Aorta (tissue), 5 donors: ENCODE measurements around the gene ELMOD1. TPM values are rescaled to one million over a fixed set of nuclear protein-coding genes. Genes with fewer than 3 reads are reported as not detected.

Experiments used
- ATAC-seq: fragments of 200-7000 bp; cut with Tn5 transposase; one replicate; pipeline ENCODE4 v1.9.1; 2022; ENCODE audit warnings: moderate library complexity; ENCODE audit not compliant: low FRiP score
- DNase-seq, 2 donors: peaks; one replicate each; pipeline ENCODE4 v3.0.0-alpha.2; 2020
- H3K27ac ChIP-seq, 2 donors: one replicate each; pipeline ENCODE4 v1.5.1; 2013; ENCODE audit warnings: low read length in 2 of 2, mild to moderate bottlenecking in 2 of 2, moderate library complexity in 2 of 2, control low read depth in 1 of 2, inconsistent platforms in 1 of 2, low read depth in 1 of 2
- H3K27me3 ChIP-seq, 2 donors: one replicate each; pipeline ENCODE4 v1.6.1; 2013; ENCODE audit warnings: control low read depth in 1 of 2, low read length in 1 of 2, mild to moderate bottlenecking in 1 of 2, moderate library complexity in 1 of 2; ENCODE audit not compliant: insufficient read depth in 2 of 2, control insufficient read depth in 1 of 2
- H3K36me3 ChIP-seq, 2 donors: one replicate each; pipeline ENCODE4 v1.6.1; 2013; ENCODE audit warnings: control low read depth in 1 of 2, low read length in 1 of 2, mild to moderate bottlenecking in 1 of 2; ENCODE audit not compliant: insufficient read depth in 2 of 2, control insufficient read depth in 1 of 2
- H3K4me1 ChIP-seq, 2 donors: one replicate each; pipeline ENCODE4 v1.6.1; 2013; ENCODE audit warnings: low read length in 2 of 2, control low read depth in 1 of 2, mild to moderate bottlenecking in 1 of 2, moderate library complexity in 1 of 2; ENCODE audit not compliant: insufficient read depth in 2 of 2, control insufficient read depth in 1 of 2
- H3K4me3 ChIP-seq, 2 donors: one replicate each; pipeline ENCODE4 v1.5.1; 2013; ENCODE audit warnings: low read length in 2 of 2, control low read depth in 1 of 2, mild to moderate bottlenecking in 1 of 2
- H3K9me3 ChIP-seq: one replicate; pipeline ENCODE4 v1.6.1; 2013; ENCODE audit warnings: mild to moderate bottlenecking, low read length; ENCODE audit not compliant: control insufficient read depth
- WGBS, 2 donors: extraction: QIAGEN DNeasy Blood & Tissue Kit; methylation state at CpG; one replicate each; pipeline ENCODE4 v1.1.7; 2013; 5-methylcytosine and 5-hydroxymethylcytosine counted together
- intact Hi-C, 2 donors: fragments of 100-400 bp; cut with DNase I; formaldehyde crosslinking; loops; one replicate each; pipeline versions ENCODE4 v1.14.2 to v1.15.0; 2022
- polyA plus RNA-seq, 2 donors: library from polyadenylated mRNA; stranded (reverse); fragments of 200-250 nt; gene quantifications; one replicate each; pipeline ENCODE4 v1.2.3, GENCODE V29; 2013
- total RNA-seq, 2 donors: library from RNA; stranded (reverse); fragmentation: NEBNext Ultra II Directional; extraction: Animal tissue kit (Norgen Biotek cat#: 25700); gene quantifications; one replicate each; pipeline ENCODE4 v1.2.1, GENCODE V29; 2021
- donor health status: healthy with polysubstance abuse.
- donor health status: Bipolar disorder and iron deficiency.
- donor health status: DM: no; HTN: no; CAD: no.
- donor health status: DM: no; HTN: no; CAD: no.
- donor health status: DM: yes; HTN: yes; CAD: no.

The ELMOD1 gene
- total and polyA plus RNA-seq, 4 donors = 0.32 to 0.33 TPM; not detected in 2

- intact Hi-C loops = no loop called here
- peaks cover 0 to 3% of the 10 kb centered on the region in 2 donors for H3K4me1 ChIP-seq
- ATAC-seq (no peak), DNase-seq (no peak)
- H3K27ac ChIP-seq = no peak overlapping the region
- no peaks in the 10 kb centered on the region for H3K9me3 ChIP-seq
- H3K27me3 ChIP-seq = no peaks in the 10 kb centered on the region
- H3K4me3 ChIP-seq = no peak overlapping the region
- WGBS, 2 donors = 59 to 69% methylated on average over 5 of the region's 5 CpGs
- no peaks in the 10 kb centered on the region for H3K36me3 ChIP-seq
Measured at GRCh38 chr11:107592813-107593212, 1.9 kb downstream of the ELMOD1 start.

- H3K27me3 ChIP-seq = no peaks in the 10 kb centered on the region
- H3K4me1 ChIP-seq = peaks cover 0 to 3% of the 10 kb centered on the region in 2 donors
- no peaks in the 10 kb centered on the region for H3K36me3 ChIP-seq
- no peak for ATAC-seq
- DNase-seq = no peak
- H3K9me3 ChIP-seq = no peaks in the 10 kb centered on the region
- H3K4me3 ChIP-seq = no peak overlapping the region
- no peak overlapping the region for H3K27ac ChIP-seq
- 54 to 67% methylated on average over 4 of the region's 4 CpGs for WGBS, 2 donors
- intact Hi-C loops = no loop called here
Measured at GRCh38 chr11:107593951-107594350, 3.0 kb downstream of the ELMOD1 start.

GRCh38 chr11:107594736-107595135 is 3.8 kb downstream of the ELMOD1 start:
- no peaks in the 10 kb centered on the region for H3K36me3 ChIP-seq
- H3K9me3 ChIP-seq = no peaks in the 10 kb centered on the region
- WGBS, 2 donors = 85% methylated on average over 2 of the region's 2 CpGs
- ATAC-seq (no peak), DNase-seq (no peak)
- no peaks in the 10 kb centered on the region for H3K27me3 ChIP-seq
- peaks cover 0 to 3% of the 10 kb centered on the region in 2 donors for H3K4me1 ChIP-seq
- no peak overlapping the region for H3K4me3 ChIP-seq
- intact Hi-C loops = no loop called here
- no peak overlapping the region for H3K27ac ChIP-seq

DNA sequence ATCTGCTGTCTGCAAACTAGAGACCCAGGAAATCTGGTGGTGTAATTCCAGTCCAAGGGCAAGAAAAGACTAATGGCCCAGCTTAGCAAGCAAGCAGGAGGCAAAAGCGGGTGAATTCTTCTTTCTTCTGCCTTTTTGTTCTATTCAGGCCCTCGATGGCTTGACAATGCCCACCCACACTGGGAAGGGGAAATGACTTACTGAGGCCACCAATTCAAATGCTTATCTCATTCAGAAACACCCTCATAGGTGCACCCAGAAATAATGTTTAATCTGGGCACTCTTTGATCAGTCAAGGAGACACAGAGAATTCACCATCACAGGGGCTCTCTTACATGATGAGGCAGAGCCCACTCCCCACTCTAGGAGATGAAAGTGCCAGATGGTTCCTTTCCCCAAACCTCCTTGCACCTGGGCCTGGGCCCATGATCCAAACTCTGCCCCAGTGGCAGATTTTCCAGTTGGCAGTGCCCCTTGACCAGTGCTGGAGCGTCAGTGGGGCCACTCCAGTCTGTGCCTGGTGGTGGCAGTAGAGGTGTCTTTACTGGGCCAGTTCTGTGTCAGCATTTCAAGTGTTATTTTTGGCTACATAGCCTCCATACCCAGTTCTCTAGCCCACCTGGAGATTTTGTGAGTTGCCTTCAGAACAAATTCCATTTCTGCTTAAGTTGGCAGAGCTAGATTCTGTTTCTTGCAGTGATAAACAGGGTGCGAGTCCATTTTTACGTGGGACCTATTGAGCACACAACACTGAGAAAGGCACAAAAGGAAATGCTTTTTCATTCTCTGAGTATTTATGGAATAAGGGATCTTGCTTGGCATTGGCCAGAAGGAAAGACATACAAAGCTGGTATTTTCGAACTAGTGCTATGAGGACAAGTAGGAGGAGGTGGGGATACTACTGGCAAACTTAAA is 7.5 kb downstream of the ELMOD1 start:
- H3K36me3 ChIP-seq = no peaks in the 10 kb centered on the region
- no peaks in the 10 kb centered on the region for H3K9me3 ChIP-seq
- no peak overlapping the region for H3K4me3 ChIP-seq
- H3K27me3 ChIP-seq = no peaks in the 10 kb centered on the region
- intact Hi-C loops = no loop called here
- WGBS, 2 donors = 44% methylated on average over 6 of the region's 6 CpGs
- DNase-seq = no peak
- H3K27ac ChIP-seq = no peak overlapping the region
- H3K4me1 ChIP-seq = no peaks in the 10 kb centered on the region
- ATAC-seq = no peak

DNA sequence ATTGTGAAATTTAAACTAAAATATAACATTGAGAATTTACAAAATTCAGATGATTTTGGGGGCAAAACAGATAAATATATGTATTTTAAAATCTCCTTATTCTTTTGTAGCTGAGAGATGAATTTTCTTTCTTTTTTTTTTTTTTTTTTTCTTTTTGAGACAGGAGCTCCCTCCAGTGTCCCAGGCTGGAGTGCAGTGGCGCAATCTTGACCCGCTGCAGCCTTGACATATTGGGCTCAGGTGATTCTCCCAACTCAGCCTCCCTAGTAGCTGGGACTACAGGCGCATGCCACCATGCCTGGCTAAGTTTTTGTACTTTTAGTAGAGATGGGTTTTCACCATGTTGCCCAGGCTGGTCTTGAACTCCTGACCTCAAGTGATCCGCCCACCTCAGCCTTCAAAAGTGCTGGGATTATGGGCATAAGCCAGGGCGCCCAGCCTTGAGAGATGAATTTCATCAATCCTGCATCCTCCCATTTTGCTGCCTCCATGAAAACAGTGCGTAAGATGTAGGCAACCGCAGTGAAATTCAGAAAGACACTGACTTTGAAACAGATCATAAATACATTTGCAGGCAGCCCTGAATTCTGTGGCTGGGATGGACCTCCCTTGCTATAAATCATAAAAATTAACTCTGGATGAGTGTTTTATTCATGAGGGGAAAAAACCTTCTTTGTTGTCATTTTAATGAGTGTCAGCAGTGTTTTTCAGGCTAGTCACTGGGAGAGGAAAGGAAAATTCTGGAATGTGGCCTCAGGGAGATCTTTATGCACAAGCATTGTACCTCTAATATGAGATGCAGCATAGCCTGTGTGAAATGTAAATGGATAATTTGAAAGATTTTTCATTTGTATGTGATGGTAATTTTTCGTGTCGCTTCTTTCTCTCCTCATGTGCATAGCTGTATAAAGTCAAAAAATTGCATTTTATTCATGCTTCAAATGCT is 14.4 kb downstream of the ELMOD1 start:
- intact Hi-C loops = no loop called here
- Histone ChIP-seq H3K27me3 (no peaks in the 10 kb centered on the region), H3K27ac (no peak overlapping the region), H3K36me3 (no peaks in the 10 kb centered on the region), H3K4me3 (no peak overlapping the region), H3K9me3 (no peaks in the 10 kb centered on the region), H3K4me1 (no peaks in the 10 kb centered on the region)
- 93 to 95% methylated on average over 9 of the region's 9 CpGs for WGBS, 2 donors
- ATAC-seq (no peak), DNase-seq (no peak)

- WGBS, 2 donors = 83 to 89% methylated on average over 3 of the region's 3 CpGs
- no peaks in the 10 kb centered on the region for H3K9me3 ChIP-seq
- H3K4me1 ChIP-seq = no peaks in the 10 kb centered on the region
- DNase-seq (no peak), ATAC-seq (no peak)
- H3K27me3 ChIP-seq = no peaks in the 10 kb centered on the region
- H3K27ac ChIP-seq = no peak overlapping the region
- intact Hi-C loops = no loop called here
- no peaks in the 10 kb centered on the region for H3K36me3 ChIP-seq
- H3K4me3 ChIP-seq = no peak overlapping the region
Measured at GRCh38 chr11:107606141-107606540, 15.2 kb downstream of the ELMOD1 start.

DNA sequence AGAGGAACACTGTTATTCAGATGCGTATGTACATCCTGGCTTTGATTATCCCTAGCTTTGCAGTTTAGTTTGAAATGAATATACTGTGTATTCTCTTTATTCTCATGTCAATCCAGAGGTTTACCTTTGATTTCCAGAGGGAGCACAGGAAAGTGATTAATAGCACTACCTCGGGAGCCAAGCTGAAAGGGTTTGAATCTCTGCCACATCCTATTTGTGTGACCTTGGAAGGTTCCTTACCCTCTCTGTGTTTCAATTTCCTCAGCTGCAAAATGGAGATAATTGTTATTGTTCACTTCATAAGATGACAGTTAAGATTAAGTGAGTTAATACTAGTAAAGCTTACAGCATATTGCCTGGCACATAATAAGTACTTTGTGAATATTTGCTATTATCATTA is 17.9 kb downstream of the ELMOD1 start:
- ATAC-seq = no peak
- 55 to 59% methylated on average over 2 of the region's 2 CpGs for WGBS, 2 donors
- Histone ChIP-seq H3K4me1 (no peaks in the 10 kb centered on the region), H3K4me3 (no peak overlapping the region), H3K9me3 (no peaks in the 10 kb centered on the region), H3K27ac (no peak overlapping the region), H3K27me3 (no peaks in the 10 kb centered on the region), H3K36me3 (no peaks in the 10 kb centered on the region)
- intact Hi-C loops = no loop called here
- DNase-seq = no peak

DNA sequence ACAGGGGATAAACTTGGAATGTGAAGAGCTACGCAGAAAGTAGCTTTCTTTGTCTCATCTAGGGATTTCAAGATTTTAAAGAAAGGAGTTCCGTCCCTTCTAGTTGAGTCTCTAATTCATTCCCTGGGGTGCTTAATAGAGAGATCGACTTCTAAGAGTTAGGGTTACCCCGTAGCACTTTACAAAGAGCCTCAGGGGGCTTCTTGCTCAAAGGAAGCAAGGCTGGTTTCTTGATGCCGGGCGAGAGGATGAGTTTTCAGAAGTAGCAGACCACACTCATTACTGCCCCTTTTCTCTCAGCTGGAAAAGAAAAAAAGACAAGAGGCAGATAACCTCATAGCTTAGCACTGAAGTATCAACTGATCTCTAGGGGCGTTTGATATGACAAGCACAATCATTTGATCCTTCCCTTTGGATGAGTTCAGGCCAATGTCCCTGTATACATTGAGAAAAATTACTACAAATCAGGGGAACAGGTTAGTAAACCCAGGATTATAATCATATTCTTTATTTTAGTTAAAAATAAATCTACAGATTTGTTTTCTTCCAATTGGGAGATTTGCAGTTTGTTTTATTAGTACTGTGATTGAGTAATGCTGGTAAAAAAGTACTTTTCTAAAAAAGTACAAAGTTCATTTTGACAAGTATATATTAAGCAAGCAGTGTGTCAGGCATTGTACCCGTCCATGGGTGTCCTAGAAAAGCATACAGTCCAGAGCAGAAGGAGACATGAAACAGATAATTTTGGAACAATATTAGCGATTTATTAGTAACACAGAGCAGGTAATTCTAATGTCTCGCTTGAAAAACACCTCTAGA is 18.7 kb downstream of the ELMOD1 start:
- 56 to 66% methylated on average over 10 of the region's 10 CpGs for WGBS, 2 donors
- no peak for DNase-seq
- H3K4me1 ChIP-seq = no peaks in the 10 kb centered on the region
- ATAC-seq = no peak
- no peaks in the 10 kb centered on the region for H3K36me3 ChIP-seq
- H3K9me3 ChIP-seq = no peaks in the 10 kb centered on the region
- no peak overlapping the region for H3K4me3 ChIP-seq
- no peaks in the 10 kb centered on the region for H3K27me3 ChIP-seq
- intact Hi-C loops = no loop called here
- no peak overlapping the region for H3K27ac ChIP-seq
